Measurements from ENCODE around the gene TXNRD2.

The TXNRD2 gene

GRCh38 chr22:19977296-19978243 is 36.0 kb upstream of the TXNRD2 start:
- H4K8ac ChIP-seq (ENCODE audit: low read length): no peak overlapping the region
- H3K27me3 ChIP-seq (ENCODE audit: control insufficient read depth in 1 of 2, insufficient read depth in 1 of 2, low read length in 2 of 2): peaks cover 0 to 8% of the 10 kb centered on the region in 2 experiments
- H2BK12ac ChIP-seq (ENCODE audit: low read length in 2 of 2): no peak overlapping the region
- H3K36me3 ChIP-seq (ENCODE audit: control insufficient read depth in 1 of 2, insufficient read depth in 2 of 2, low read depth in 1 of 2, low read length in 2 of 2): peaks cover 7 to 73% of the 10 kb centered on the region in 2 experiments
- no peak overlapping the region for H4K91ac ChIP-seq (ENCODE audit: low read length)
- no peak overlapping the region for H3K23ac ChIP-seq (ENCODE audit: low read length in 2 of 2)
- peaks cover 30% of the 10 kb centered on the region for H3K4me1 ChIP-seq (ENCODE audit: control insufficient read depth, insufficient read depth, low read depth, low read length)
- H3K9me3 ChIP-seq (ENCODE audit: control insufficient read depth, low read length): no peaks in the 10 kb centered on the region
- H3K14ac ChIP-seq (ENCODE audit: low read length in 2 of 2): no peak overlapping the region
- peaks cover 9% of the 10 kb centered on the region for H3K79me1 ChIP-seq (replicated peaks; ENCODE audit: low read length, poor library complexity, severe bottlenecking)
- H3K4me2 ChIP-seq (ENCODE audit: low read length, poor library complexity, severe bottlenecking): no peak overlapping the region
- H2BK120ac ChIP-seq (ENCODE audit: low read depth, low read length): no peak overlapping the region
- no peak overlapping the region for H3K18ac ChIP-seq (ENCODE audit: low read depth in 1 of 2, low read length in 2 of 2)
- H3K9ac ChIP-seq (ENCODE audit: low read length): no peak overlapping the region
- no peak for DNase-seq
- no peak overlapping the region for H2BK15ac ChIP-seq (ENCODE audit: low read depth, poor library complexity, severe bottlenecking)
- H3K4ac ChIP-seq (ENCODE audit: low read depth in 1 of 2, low read length in 2 of 2): no peak overlapping the region
- no peak overlapping the region for H2AFZ ChIP-seq (ENCODE audit: low read depth, low read length)
- no peak overlapping the region for H3K4me3 ChIP-seq (ENCODE audit: insufficient read depth in 1 of 2, low read depth in 1 of 2, low read length in 2 of 2)
- whole genome bisulfite sequencing: 96% methylated on average over 32 of the region's 32 CpGs
- no peak overlapping the region for H3K27ac ChIP-seq (ENCODE audit: low read length, poor library complexity, severe bottlenecking)
- H2BK5ac ChIP-seq (ENCODE audit: low read depth, low read length, poor library complexity, severe bottlenecking): no peak overlapping the region
- no peak overlapping the region for H2AK5ac ChIP-seq (ENCODE audit: low read length, severe bottlenecking)

- Histone ChIP-seq H3K23ac (ENCODE audit: low read length in 2 of 2) (no peak overlapping the region), H3K14ac (ENCODE audit: low read length in 2 of 2) (no peak overlapping the region), H3K4me2 (ENCODE audit: low read length, poor library complexity, severe bottlenecking) (no peak overlapping the region), H3K4me1 (ENCODE audit: control insufficient read depth, insufficient read depth, low read depth, low read length) (peaks cover 23% of the 10 kb centered on the region), H2AFZ (ENCODE audit: low read depth, low read length) (no peak overlapping the region), H3K4me3 (ENCODE audit: insufficient read depth in 1 of 2, low read depth in 1 of 2, low read length in 2 of 2) (no peak overlapping the region), H4K8ac (ENCODE audit: low read length) (no peak overlapping the region), H3K27ac (ENCODE audit: low read length, poor library complexity, severe bottlenecking) (no peak overlapping the region), H3K79me1 (replicated peaks; ENCODE audit: low read length, poor library complexity, severe bottlenecking) (peaks cover 1% of the 10 kb centered on the region), H3K27me3 (ENCODE audit: control insufficient read depth in 1 of 2, insufficient read depth in 1 of 2, low read length in 2 of 2) (peaks cover 0 to 8% of the 10 kb centered on the region in 2 experiments), H4K91ac (ENCODE audit: low read length) (no peak overlapping the region), H2BK120ac (ENCODE audit: low read depth, low read length) (no peak overlapping the region), H3K9ac (ENCODE audit: low read length) (no peak overlapping the region), H3K4ac (ENCODE audit: low read depth in 1 of 2, low read length in 2 of 2) (no peak overlapping the region), H3K36me3 (ENCODE audit: control insufficient read depth in 1 of 2, insufficient read depth in 2 of 2, low read depth in 1 of 2, low read length in 2 of 2) (peaks cover 10 to 76% of the 10 kb centered on the region in 2 experiments), H2BK15ac (ENCODE audit: low read depth, poor library complexity, severe bottlenecking) (no peak overlapping the region), H3K18ac (ENCODE audit: low read depth in 1 of 2, low read length in 2 of 2) (no peak overlapping the region), H2BK5ac (ENCODE audit: low read depth, low read length, poor library complexity, severe bottlenecking) (no peak overlapping the region), H2BK12ac (ENCODE audit: low read length in 2 of 2) (no peak overlapping the region), H3K9me3 (ENCODE audit: control insufficient read depth, low read length) (no peaks in the 10 kb centered on the region), H2AK5ac (ENCODE audit: low read length, severe bottlenecking) (no peak overlapping the region)
- 98% methylated on average over 2 of the region's 3 CpGs for WGBS
- DNase-seq: no peak
Measured at GRCh38 chr22:19976671-19977070, 35.1 kb upstream of the TXNRD2 start.

GRCh38 chr22:19975707-19976035 is 34.1 kb upstream of the TXNRD2 start:
- WGBS: 87% methylated on average over 4 of the region's 4 CpGs
- Histone ChIP-seq H3K18ac (ENCODE audit: low read depth in 1 of 2, low read length in 2 of 2) (no peak overlapping the region), H2AK5ac (ENCODE audit: low read length, severe bottlenecking) (peak overlapping the region; percentile 46), H2BK5ac (ENCODE audit: low read depth, low read length, poor library complexity, severe bottlenecking) (no peak overlapping the region), H3K9me3 (ENCODE audit: control insufficient read depth, low read length) (no peaks in the 10 kb centered on the region), H3K4me1 (ENCODE audit: control insufficient read depth, insufficient read depth, low read depth, low read length) (peaks cover 26% of the 10 kb centered on the region), H3K4me3 (ENCODE audit: insufficient read depth in 1 of 2, low read depth in 1 of 2, low read length in 2 of 2) (no peak overlapping the region), H2BK120ac (ENCODE audit: low read depth, low read length) (no peak overlapping the region), H4K91ac (ENCODE audit: low read length) (no peak overlapping the region), H3K4ac (ENCODE audit: low read depth in 1 of 2, low read length in 2 of 2) (no peak overlapping the region), H3K27ac (ENCODE audit: low read length, poor library complexity, severe bottlenecking) (peak overlapping the region; percentile 13), H2BK15ac (ENCODE audit: low read depth, poor library complexity, severe bottlenecking) (no peak overlapping the region), H3K79me1 (replicated peaks; ENCODE audit: low read length, poor library complexity, severe bottlenecking) (no peaks in the 10 kb centered on the region), H3K23ac (ENCODE audit: low read length in 2 of 2) (no peak overlapping the region), H3K4me2 (ENCODE audit: low read length, poor library complexity, severe bottlenecking) (no peak overlapping the region), H3K36me3 (ENCODE audit: control insufficient read depth in 1 of 2, insufficient read depth in 2 of 2, low read depth in 1 of 2, low read length in 2 of 2) (peaks cover 10 to 76% of the 10 kb centered on the region in 2 experiments), H3K27me3 (ENCODE audit: control insufficient read depth in 1 of 2, insufficient read depth in 1 of 2, low read length in 2 of 2) (peaks cover 0 to 8% of the 10 kb centered on the region in 2 experiments), H3K14ac (ENCODE audit: low read length in 2 of 2) (no peak overlapping the region), H2AFZ (ENCODE audit: low read depth, low read length) (no peak overlapping the region), H4K8ac (ENCODE audit: low read length) (no peak overlapping the region), H2BK12ac (ENCODE audit: low read length in 2 of 2) (no peak overlapping the region), H3K9ac (ENCODE audit: low read length) (no peak overlapping the region)
- no peak for DNase-seq

- H3K9ac ChIP-seq (ENCODE audit: low read length): no peak overlapping the region
- H3K79me1 ChIP-seq (replicated peaks; ENCODE audit: low read length, poor library complexity, severe bottlenecking): no peaks in the 10 kb centered on the region
- H3K18ac ChIP-seq (ENCODE audit: low read depth in 1 of 2, low read length in 2 of 2): no peak overlapping the region
- H2BK120ac ChIP-seq (ENCODE audit: low read depth, low read length): no peak overlapping the region
- H2AK5ac ChIP-seq (ENCODE audit: low read length, severe bottlenecking): peak overlapping the region; percentile 46
- peaks cover 0 to 8% of the 10 kb centered on the region in 2 experiments for H3K27me3 ChIP-seq (ENCODE audit: control insufficient read depth in 1 of 2, insufficient read depth in 1 of 2, low read length in 2 of 2)
- H3K14ac ChIP-seq (ENCODE audit: low read length in 2 of 2): no peak overlapping the region
- H4K91ac ChIP-seq (ENCODE audit: low read length): no peak overlapping the region
- H3K23ac ChIP-seq (ENCODE audit: low read length in 2 of 2): no peak overlapping the region
- H3K4me1 ChIP-seq (ENCODE audit: control insufficient read depth, insufficient read depth, low read depth, low read length): peaks cover 27% of the 10 kb centered on the region
- H3K4me2 ChIP-seq (ENCODE audit: low read length, poor library complexity, severe bottlenecking): no peak overlapping the region
- no peak overlapping the region for H2AFZ ChIP-seq (ENCODE audit: low read depth, low read length)
- 88% methylated on average over 10 of the region's 13 CpGs for WGBS
- DNase-seq: no peak
- no peak overlapping the region for H2BK15ac ChIP-seq (ENCODE audit: low read depth, poor library complexity, severe bottlenecking)
- H3K27ac ChIP-seq (ENCODE audit: low read length, poor library complexity, severe bottlenecking): peak overlapping the region; percentile 18
- peaks cover 10 to 75% of the 10 kb centered on the region in 2 experiments for H3K36me3 ChIP-seq (ENCODE audit: control insufficient read depth in 1 of 2, insufficient read depth in 2 of 2, low read depth in 1 of 2, low read length in 2 of 2)
- no peak overlapping the region for H3K4me3 ChIP-seq (ENCODE audit: insufficient read depth in 1 of 2, low read depth in 1 of 2, low read length in 2 of 2)
- H3K4ac ChIP-seq (ENCODE audit: low read depth in 1 of 2, low read length in 2 of 2): no peak overlapping the region
- H4K8ac ChIP-seq (ENCODE audit: low read length): peak overlapping the region; percentile 22
- no peaks in the 10 kb centered on the region for H3K9me3 ChIP-seq (ENCODE audit: control insufficient read depth, low read length)
- H2BK5ac ChIP-seq (ENCODE audit: low read depth, low read length, poor library complexity, severe bottlenecking): no peak overlapping the region
- H2BK12ac ChIP-seq (ENCODE audit: low read length in 2 of 2): no peak overlapping the region
Measured at GRCh38 chr22:19974935-19975706, 33.5 kb upstream of the TXNRD2 start.
